Kidney (tissue), 14 donors: Measurements from ENCODE around the gene PACS2. TPM values are rescaled to one million over a fixed set of nuclear protein-coding genes. Genes with fewer than 3 reads are reported as not detected.

Experiments used
- DNase-seq, 5 donors: peaks; one replicate each; pipeline ENCODE4 v3.0.0-alpha.2; 2013 to 2020
- FAIRE-seq: peaks from 2 replicates; lab custom pipeline; 2012; peaks lifted over from hg19 to GRCh38; lab: Jason Lieb, UNC
- H3K27ac ChIP-seq, 2 donors: one replicate each; pipeline ENCODE4 v1.7.0; 2013; ENCODE audit warnings: low read depth in 2 of 2, low read length in 2 of 2, inconsistent platforms in 1 of 2
- H3K27me3 ChIP-seq: one replicate; pipeline ENCODE4 v1.7.1; 2013; ENCODE audit warnings: low read length, inconsistent platforms; ENCODE audit not compliant: control insufficient read depth, insufficient read depth
- H3K36me3 ChIP-seq, 3 donors: one replicate each; pipeline versions ENCODE4 v1.7.0 to v1.7.1; 2013; ENCODE audit warnings: low read length in 3 of 3, control low read depth in 1 of 3, inconsistent platforms in 1 of 3; ENCODE audit not compliant: insufficient read depth in 3 of 3, control insufficient read depth in 2 of 3
- H3K4me1 ChIP-seq, 3 donors: one replicate each; pipeline versions ENCODE4 v1.7.0 to v1.7.1; 2013; ENCODE audit warnings: low read length in 3 of 3, inconsistent platforms in 1 of 3, low read depth in 1 of 3; ENCODE audit not compliant: control insufficient read depth in 2 of 3, insufficient read depth in 2 of 3
- H3K4me3 ChIP-seq, 3 donors: one replicate each; pipeline versions ENCODE4 v1.7.0 to v1.8.1; 2013; ENCODE audit warnings: low read length in 3 of 3, control low read depth in 1 of 3, inconsistent platforms in 1 of 3
- H3K9ac ChIP-seq, 3 donors: one replicate each; pipeline versions ENCODE4 v1.7.0 to v1.7.1; 2013; ENCODE audit warnings: low read length in 3 of 3, control low read depth in 1 of 3, inconsistent platforms in 1 of 3
- H3K9me3 ChIP-seq, 3 donors: one replicate each; pipeline versions ENCODE4 v1.7.0 to v1.7.1; 2013; ENCODE audit warnings: low read length in 3 of 3, control low read depth in 1 of 3, inconsistent platforms in 1 of 3; ENCODE audit not compliant: control insufficient read depth in 2 of 3, insufficient read depth in 1 of 3
- intact Hi-C: fragments of 100-400 bp; cut with DNase I; formaldehyde crosslinking; loops from one replicate; pipeline ENCODE4 v1.11.1; 2022
- polyA plus RNA-seq: library from polyadenylated mRNA; stranded (reverse); fragments of 350-450 nt; fragmentation: Illumina TruSeq; extraction: RNeasy Lipid Tissue Mini Kit (QIAGEN cat#74804); gene quantifications from one replicate; pipeline ENCODE4 v1.2.3, GENCODE V29; 2014; ENCODE audit warnings: low read depth, low replicate concordance; ENCODE audit not compliant: insufficient read depth
- total RNA-seq: library from RNA; stranded (reverse); fragmentation: NEBNext Ultra II Directional; extraction: Animal tissue kit (Norgen Biotek cat#: 25700); gene quantifications from one replicate; pipeline ENCODE4 v1.2.1, GENCODE V29; 2021
- TF ChIP-seq, protein P1 (sequence below): IDR thresholded peaks from 3 replicates; pipeline ENCODE4 v1.5.1; 2012; ENCODE audit warnings: mild to moderate bottlenecking, moderate library complexity, borderline replicate concordance; ENCODE audit not compliant: insufficient read depth; ENCODE audit errors: extremely low read depth
- donor health status: control.
- donor health status: control.
- donor health status: control.
- donor health status: control.
- donor health status: control.
- donor health status: DM: yes; HTN: yes; CAD: no.
- donor health status: Normal renal cell carcinoma (clear cell type).

PACS2 gene
- total and polyA plus RNA-seq, 2 donors from 2014 or later: 35.7 to 83.9 TPM

GRCh38 chr14:105415481-105416428 lies 101.2 kb downstream of the PACS2 start:
- Histone ChIP-seq H3K27ac (no peak overlapping the region), H3K9me3 (no peaks in the 10 kb centered on the region), H3K4me1 (peaks cover 0 to 12% (median 0%) of the 10 kb centered on the region in 3 donors), H3K4me3 (peak overlapping the region in 2 of 3 donors; percentile 39 to 58), H3K27me3 (no peaks in the 10 kb centered on the region), H3K36me3 (no peaks in the 10 kb centered on the region), H3K9ac (peak overlapping the region in 1 of 3 donors; percentile 22)
- intact Hi-C loops: no loop called here
- TF ChIP-seq, protein P1, sequence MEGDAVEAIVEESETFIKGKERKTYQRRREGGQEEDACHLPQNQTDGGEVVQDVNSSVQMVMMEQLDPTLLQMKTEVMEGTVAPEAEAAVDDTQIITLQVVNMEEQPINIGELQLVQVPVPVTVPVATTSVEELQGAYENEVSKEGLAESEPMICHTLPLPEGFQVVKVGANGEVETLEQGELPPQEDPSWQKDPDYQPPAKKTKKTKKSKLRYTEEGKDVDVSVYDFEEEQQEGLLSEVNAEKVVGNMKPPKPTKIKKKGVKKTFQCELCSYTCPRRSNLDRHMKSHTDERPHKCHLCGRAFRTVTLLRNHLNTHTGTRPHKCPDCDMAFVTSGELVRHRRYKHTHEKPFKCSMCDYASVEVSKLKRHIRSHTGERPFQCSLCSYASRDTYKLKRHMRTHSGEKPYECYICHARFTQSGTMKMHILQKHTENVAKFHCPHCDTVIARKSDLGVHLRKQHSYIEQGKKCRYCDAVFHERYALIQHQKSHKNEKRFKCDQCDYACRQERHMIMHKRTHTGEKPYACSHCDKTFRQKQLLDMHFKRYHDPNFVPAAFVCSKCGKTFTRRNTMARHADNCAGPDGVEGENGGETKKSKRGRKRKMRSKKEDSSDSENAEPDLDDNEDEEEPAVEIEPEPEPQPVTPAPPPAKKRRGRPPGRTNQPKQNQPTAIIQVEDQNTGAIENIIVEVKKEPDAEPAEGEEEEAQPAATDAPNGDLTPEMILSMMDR: no peak
- peak in 1 of 5 donors; percentile 47 for DNase-seq
- no peak for FAIRE-seq

GRCh38 chr14:105416671-105417070 lies 102.1 kb downstream of the PACS2 start:
- Histone ChIP-seq H3K27me3 (no peaks in the 10 kb centered on the region), H3K27ac (no peak overlapping the region), H3K9me3 (no peaks in the 10 kb centered on the region), H3K36me3 (no peaks in the 10 kb centered on the region), H3K4me1 (peaks cover 0 to 19% (median 0%) of the 10 kb centered on the region in 3 donors), H3K9ac (no peak overlapping the region), H3K4me3 (no peak overlapping the region)
- intact Hi-C loops: no loop called here
- no peak for DNase-seq
- FAIRE-seq: no peak
- TF ChIP-seq, protein P1: no peak

DNA sequence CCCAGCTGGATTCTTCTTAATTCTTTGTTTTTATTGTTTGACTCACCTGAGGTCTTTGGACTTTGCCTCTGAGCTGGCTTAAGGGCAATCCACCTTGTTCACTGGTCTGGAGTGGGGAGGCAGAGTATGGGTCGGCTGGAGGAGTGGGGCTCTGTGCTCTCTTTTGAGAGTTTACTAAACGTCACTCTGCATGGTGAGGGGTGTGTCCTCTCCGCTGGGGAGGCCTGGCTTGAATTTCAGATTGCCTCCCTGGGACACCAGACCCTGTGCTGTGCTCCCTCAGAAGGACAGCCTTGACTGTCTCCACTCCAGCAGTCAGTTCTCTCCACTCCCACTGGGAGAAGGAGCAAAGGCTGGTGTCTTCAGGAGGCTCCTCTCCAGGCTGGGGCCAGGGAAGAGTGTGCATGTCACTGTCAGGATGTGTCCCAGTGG lies 103.2 kb downstream of the PACS2 start:
- H3K27ac ChIP-seq: no peak overlapping the region
- no peaks in the 10 kb centered on the region for H3K27me3 ChIP-seq
- intact Hi-C loops: no loop called here
- H3K4me1 ChIP-seq: peaks cover 0 to 19% (median 0%) of the 10 kb centered on the region in 3 donors
- no peaks in the 10 kb centered on the region for H3K36me3 ChIP-seq
- DNase-seq (peak in 1 of 5 donors; percentile 35), FAIRE-seq (no peak)
- no peaks in the 10 kb centered on the region for H3K9me3 ChIP-seq
- H3K9ac ChIP-seq: no peak overlapping the region
- TF ChIP-seq, protein P1: no peak
- no peak overlapping the region for H3K4me3 ChIP-seq
